Raji (cell line): ENCODE measurements around the gene PLGLB1.
"Not testable (repeated sequence)": the region's sequence is repeated elsewhere in the genome, so short reads cannot be mapped to it uniquely, and the experiment has no call there.

ENCODE experiments used
- POLR2A ChIP-seq: IDR thresholded peaks from 2 replicates; pipeline ENCODE4 v1.6.1; 2011; ENCODE audit warnings: low read depth, low read length, control low read depth; ENCODE audit not compliant: insufficient read depth

The PLGLB1 gene

GRCh38 chr2:87021744-87022143 lies at the start of gene PLGLB1:
Gene PLGLB1, minus strand, starts transcription at chr2:87021844. Its CDS starts 61 bp downstream, at chr2:87021783.
- TF ChIP-seq POLR2A, result not testable (repeated sequence)
